K562 (cell line): ENCODE results near the gene ITLN1. TPM values are rescaled to one million over a fixed set of nuclear protein-coding genes. Genes with fewer than 3 reads are reported as not detected.

Source experiments
- ATAC-seq: fragments of 200-7000 bp; cut with Tn5 transposase; 3 replicates; pipeline ENCODE4 v1.9.1; 2020; ENCODE audit warnings: moderate library complexity
- BruUV-seq: library from RNA; stranded (reverse); fragments of 400-500 nt; replicated peaks from 2 replicates; lab custom pipeline; 2021; lab: Mats Ljungman, UMichigan
- CTCF ChIA-PET: fragments of 300-600 bp; formaldehyde crosslinking; extraction: SDS; loops from one replicate; lab custom pipeline; 2021; ENCODE audit warnings: low intra/inter-chr PET ratio; lab: Yijun Ruan, JAX
- POLR2A ChIA-PET: fragments of 300-600, 350-650 bp; sonication (Branson Sonifier 250); formaldehyde crosslinking; extraction: SDS; loops from one replicate; lab custom pipeline; 2021; ENCODE audit warnings: antibody characterized with exemption, inconsistent platforms; lab: Yijun Ruan, JAX
- DNase-seq, 4 experiments: peaks; one replicate each; pipeline versions ENCODE4 v3.0.0 to v3.0.0-alpha.2; 2011 to 2018; ENCODE audit warnings: low spot score in 3 of 4, mixed read lengths in 3 of 4; ENCODE audit errors: extremely low read depth in 1 of 4
- FAIRE-seq: peaks from 2 replicates; lab custom pipeline; 2011; peaks lifted over from hg19 to GRCh38; lab: Jason Lieb, UNC
- H2AFZ ChIP-seq: 2 replicates; pipeline ENCODE4 v1.6.0; 2011; ENCODE audit warnings: low read depth, low read length, control low read depth, inconsistent platforms
- H3K27ac ChIP-seq: fragments of 200-600 bp; 3 replicates; pipeline ENCODE4 v1.8.0; 2011; ENCODE audit warnings: low read depth, mild to moderate bottlenecking, control low read depth, inconsistent platforms, low read length, moderate library complexity, mixed read lengths; ENCODE audit errors: extremely low read depth
- H3K27me3 ChIP-seq, 2 experiments: fragments of 300-600 bp in 1 of 2; 2 replicates in 1 of 2; 3 replicates in 1 of 2; pipeline versions ENCODE4 v1.6.0 to v1.8.0; 2011; ENCODE audit warnings: inconsistent platforms in 2 of 2, low read length in 2 of 2, mild to moderate bottlenecking in 1 of 2, mixed read lengths in 1 of 2, moderate library complexity in 1 of 2; ENCODE audit not compliant: control insufficient read depth in 2 of 2, insufficient read depth in 2 of 2
- H3K36me3 ChIP-seq: fragments of 300-600 bp; 3 replicates; pipeline ENCODE4 v1.8.0; 2011; ENCODE audit warnings: mild to moderate bottlenecking, low read length, inconsistent platforms; ENCODE audit not compliant: control insufficient read depth, insufficient read depth
- H3K4me1 ChIP-seq, 2 experiments: fragments of 200-600 bp in 1 of 2; replicated peaks in 1 of 2; 2 replicates in 1 of 2; 3 replicates in 1 of 2; pipeline versions ENCODE4 v1.5.1 to v1.8.0; 2011; ENCODE audit warnings: inconsistent platforms in 2 of 2, low read length in 2 of 2, mild to moderate bottlenecking in 1 of 2, mixed read lengths in 1 of 2, moderate library complexity in 1 of 2; ENCODE audit not compliant: control insufficient read depth in 2 of 2, insufficient read depth in 2 of 2
- H3K4me2 ChIP-seq: 2 replicates; pipeline ENCODE4 v1.6.1; 2011; ENCODE audit warnings: low read length, control low read depth, inconsistent platforms, mixed read lengths; ENCODE audit not compliant: insufficient read depth
- H3K4me3 ChIP-seq: fragments of 200-600 bp; sonication (generic), shearing (Covaris generic); 2 replicates; pipeline ENCODE4 v1.5.1; 2016; ENCODE audit warnings: control low read depth, inconsistent platforms
- H3K79me2 ChIP-seq: fragments of 200-600 bp; 3 replicates; pipeline ENCODE4 v1.8.0; 2011; ENCODE audit warnings: low read length, inconsistent platforms; ENCODE audit not compliant: control insufficient read depth, insufficient read depth
- H3K9ac ChIP-seq, 2 experiments: 2 replicates each; pipeline versions ENCODE4 v1.6.0 to v1.6.1; 2011; ENCODE audit warnings: low read depth in 2 of 2, low read length in 2 of 2, control low read depth in 1 of 2, inconsistent platforms in 1 of 2, mild to moderate bottlenecking in 1 of 2, mixed read lengths in 1 of 2; ENCODE audit not compliant: insufficient read depth in 1 of 2
- H3K9me1 ChIP-seq: one replicate; pipeline ENCODE4 v1.6.0; 2011; ENCODE audit warnings: inconsistent platforms, mild to moderate bottlenecking, low read length, moderate library complexity; ENCODE audit not compliant: control insufficient read depth, insufficient read depth
- H3K9me3 ChIP-seq: replicated peaks from 2 replicates; pipeline ENCODE4 v1.5.1; 2011; ENCODE audit warnings: low read depth, low read length, inconsistent platforms; ENCODE audit not compliant: control insufficient read depth, insufficient read depth
- H4K20me1 ChIP-seq: replicated peaks from 2 replicates; pipeline ENCODE4 v1.6.1; 2011; ENCODE audit warnings: low read length, inconsistent platforms, mixed read lengths; ENCODE audit not compliant: control insufficient read depth, insufficient read depth
- ARID2 ChIP-seq: fragments of 450-650 bp; IDR thresholded peaks from 2 replicates; pipeline ENCODE4 v1.6.1; 2017; ENCODE audit warnings: antibody characterized with exemption, mild to moderate bottlenecking
- DPF2 ChIP-seq: fragments of 450-650 bp; IDR thresholded peaks from 2 replicates; pipeline ENCODE4 v1.6.1; 2016
- ELF1 ChIP-seq: fragments of 200-800 bp; sonication (Bioruptor generic); IDR thresholded peaks from 2 replicates; pipeline ENCODE4 v1.6.1; 2016; ENCODE audit warnings: missing genetic modification characterization, missing compliant biosample characterization
- FOSL1 ChIP-seq: fragments of 200-800 bp; sonication (Bioruptor generic); conservative IDR thresholded peaks from 2 replicates; pipeline ENCODE4 v1.6.1; 2016; ENCODE audit warnings: missing genetic modification characterization, missing compliant biosample characterization
- FOXK1 ChIP-seq: sonication (generic); formaldehyde crosslinking; IDR thresholded peaks from 2 replicates; pipeline ENCODE4 v1.8.0; 2022; ENCODE audit warnings: missing genetic modification reagents, mild to moderate bottlenecking, borderline replicate concordance
- IRF9 ChIP-seq: fragments of 450-650 bp; IDR thresholded peaks from 2 replicates; pipeline ENCODE4 v1.6.1; 2016; ENCODE audit warnings: missing biosample characterization, missing genetic modification characterization
- NONO ChIP-seq, 2 experiments: fragments of 200-400 bp in 1 of 2; fragments of 450-650 bp in 1 of 2; formaldehyde crosslinking in 1 of 2; IDR thresholded peaks; 2 replicates each; pipeline ENCODE4 v1.6.1; 2017; ENCODE audit warnings: low read depth in 2 of 2, mild to moderate bottlenecking in 2 of 2, moderate library complexity in 2 of 2, low read length in 1 of 2
- PBX2 ChIP-seq, 2 experiments: IDR thresholded peaks in 1 of 2; conservative IDR thresholded peaks in 1 of 2; 2 replicates each; pipeline ENCODE4 v1.6.1; 2016; ENCODE audit warnings: low read depth in 2 of 2, mild to moderate bottlenecking in 1 of 2, missing compliant biosample characterization in 1 of 2, missing genetic modification characterization in 1 of 2, moderate library complexity in 1 of 2
- SIRT6 ChIP-seq: IDR thresholded peaks from one replicate; pipeline ENCODE4 v1.6.1; 2012; ENCODE audit warnings: low read depth, mild to moderate bottlenecking, control low read depth, inconsistent platforms, low read length, moderate library complexity
- STAT6 ChIP-seq: sonication (generic); formaldehyde crosslinking; IDR thresholded peaks from 2 replicates; pipeline ENCODE4 v1.8.1; 2023; ENCODE audit warnings: mild to moderate bottlenecking, missing genetic modification reagents
- TBL1XR1 ChIP-seq, 2 experiments: IDR thresholded peaks; 2 replicates each; pipeline ENCODE4 v1.6.1; 2012; ENCODE audit warnings: improper control_type of control experiment in 2 of 2, low read length in 2 of 2, mild to moderate bottlenecking in 1 of 2
- USF2 ChIP-seq: sonication (generic); formaldehyde crosslinking; IDR thresholded peaks from 2 replicates; pipeline ENCODE4 v1.5.0; 2020; ENCODE audit warnings: missing genetic modification reagents
- ZNF280B ChIP-seq: fragments of 250-450 bp; sonication (Bioruptor Pico); IDR thresholded peaks from 2 replicates; pipeline ENCODE4 v1.5.1; 2021; ENCODE audit warnings: mild to moderate bottlenecking
- ZNF696 ChIP-seq: fragments of 250-450 bp; sonication (Bioruptor Pico); conservative IDR thresholded peaks from 2 replicates; pipeline ENCODE4 v1.4.0; 2020; ENCODE audit warnings: mild to moderate bottlenecking, moderate library complexity
- WGBS: fragments of 100-300 bp; shearing (Covaris generic); methylation state at CpG from one replicate; pipeline ENCODE4 v1.1.6; 2016; ENCODE audit warnings: low coverage, mixed read lengths; ENCODE audit not compliant: insufficient coverage; ENCODE audit errors: missing lambda C conversion rate; 5-methylcytosine and 5-hydroxymethylcytosine counted together
- in situ Hi-C: fragments of 300-500 bp; cut with MboI; formaldehyde crosslinking; loops from 4 replicates; pipeline ENCODE4 v1.15.0; 2018; ENCODE audit warnings: inconsistent platforms, mixed read lengths
- intact Hi-C: fragments of 100-400 bp; cut with micrococcal nuclease; formaldehyde crosslinking; loops from 2 replicates; pipeline ENCODE4 v1.14.2; 2022
- polyA plus RNA-seq, 8 experiments: library from polyadenylated mRNA; depleted of rRNA in 4 of 8; stranded (reverse) in 5 of 8; unstranded in 3 of 8; fragments of >200 nt; fragmentation: Nextera tagmentation in 2 of 8; fragmentation: Illumina TruSeq in 1 of 8; extraction: Ambion mirVana in 2 of 8; extraction: Trizol in 1 of 8; gene quantifications; 2 replicates each; pipeline versions ENCODE4 v1.2.1 to v1.2.3, GENCODE V29; 2011 to 2014; ENCODE audit warnings: inconsistent platforms in 1 of 8, missing spikeins in 1 of 8
- total RNA-seq, 7 experiments: library from RNA; depleted of rRNA in 6 of 7; stranded (reverse); fragments of >200 nt in 6 of 7; fragmentation: Illumina TruSeq in 2 of 7; extraction: Trizol in 2 of 7; gene quantifications; 2 replicates each; pipeline versions ENCODE4 v1.2.1 to v1.2.3, GENCODE V29; 2011 to 2021; ENCODE audit warnings: low replicate concordance in 1 of 7

Gene ITLN1
- total and polyA plus RNA-seq, 9 of the 15 experiments (the other 6 are each of a cell fraction or from before 2014, with no cell fraction given), result not detected

GRCh38 chr1:160880216-160880615, 4.8 kb downstream of the ITLN1 start:
- DNase-seq (no peak), ATAC-seq (no peak), FAIRE-seq (no peak)
- Histone ChIP-seq H3K79me2 (no peaks in the 10 kb centered on the region), H3K9me1 (no peaks in the 10 kb centered on the region), H3K4me3 (no peak overlapping the region), H3K4me1 (0 out of 5 replicates have a peak, but pooled peaks cover 0 to 3% of the 10 kb centered on the region in 2 experiments), H3K9ac (no peak overlapping the region), H4K20me1 (no peaks in the 10 kb centered on the region), H3K27ac (no peak overlapping the region), H2AFZ (no peak overlapping the region), H3K27me3 (peaks cover 7 to 49% of the 10 kb centered on the region in 2 experiments; a peak in 4 of 5 replicates), H3K4me2 (no peak overlapping the region), H3K9me3 (no peaks in the 10 kb centered on the region), H3K36me3 (no peaks in the 10 kb centered on the region)
- BruUV-seq, result no TSS peak
- ChIA-PET POLR2A (no interaction called here), CTCF (no interaction called here)
- intact Hi-C loops (no loop called here), in situ Hi-C loops (no loop called here)
- 3% methylated on average over 3 of the region's 3 CpGs for WGBS
- TF ChIP-seq ARID2 (no peak), DPF2 (no peak), ZNF280B (CRISPR knock-in tag) (no peak), STAT6 (CRISPR knock-in tag) (no peak), NONO (IDR thresholded peaks at IDR 0.05; ENCODE audit: low read depth in 2 of 2, low read length in 1 of 2) (no peak), FOXK1 (CRISPR knock-in tag) (no peak), ZNF696 (CRISPR knock-in tag) (no peak), PBX2 (CRISPR knock-in tag; IDR thresholded peaks at IDR 0.05; ENCODE audit: low read depth) (no peak), PBX2 (tag; conservative IDR thresholded peaks at IDR 0.05; ENCODE audit: low read depth) (no peak), ELF1 (tag) (no peak), IRF9 (tag) (no peak), USF2 (CRISPR knock-in tag) (no peak), FOSL1 (no peak), SIRT6 (no peak), TBL1XR1 (IDR thresholded peaks at IDR 0.05; ENCODE audit: low read length in 2 of 2) (no peak)
